ENCODE results near the gene FZD10.

GRCh38 chr12:130147875-130148596 is 14.2 kb upstream of the FZD10 start:
- TF ChIP-seq, protein P1, sequence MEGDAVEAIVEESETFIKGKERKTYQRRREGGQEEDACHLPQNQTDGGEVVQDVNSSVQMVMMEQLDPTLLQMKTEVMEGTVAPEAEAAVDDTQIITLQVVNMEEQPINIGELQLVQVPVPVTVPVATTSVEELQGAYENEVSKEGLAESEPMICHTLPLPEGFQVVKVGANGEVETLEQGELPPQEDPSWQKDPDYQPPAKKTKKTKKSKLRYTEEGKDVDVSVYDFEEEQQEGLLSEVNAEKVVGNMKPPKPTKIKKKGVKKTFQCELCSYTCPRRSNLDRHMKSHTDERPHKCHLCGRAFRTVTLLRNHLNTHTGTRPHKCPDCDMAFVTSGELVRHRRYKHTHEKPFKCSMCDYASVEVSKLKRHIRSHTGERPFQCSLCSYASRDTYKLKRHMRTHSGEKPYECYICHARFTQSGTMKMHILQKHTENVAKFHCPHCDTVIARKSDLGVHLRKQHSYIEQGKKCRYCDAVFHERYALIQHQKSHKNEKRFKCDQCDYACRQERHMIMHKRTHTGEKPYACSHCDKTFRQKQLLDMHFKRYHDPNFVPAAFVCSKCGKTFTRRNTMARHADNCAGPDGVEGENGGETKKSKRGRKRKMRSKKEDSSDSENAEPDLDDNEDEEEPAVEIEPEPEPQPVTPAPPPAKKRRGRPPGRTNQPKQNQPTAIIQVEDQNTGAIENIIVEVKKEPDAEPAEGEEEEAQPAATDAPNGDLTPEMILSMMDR (IDR thresholded peaks at IDR 0.05) = no peak
- TF ChIP-seq POLR2A (IDR thresholded peaks at IDR 0.05) = no peak

Measured in adrenal gland (tissue), 5 donors.